ENCODE results near the gene CORO2A. TPM values are rescaled to one million over a fixed set of nuclear protein-coding genes. Genes with fewer than 3 reads are reported as not detected.
"Not testable (repeated sequence)": the region's sequence is repeated elsewhere in the genome, so short reads cannot be mapped to it uniquely, and the experiment has no call there.

Gene CORO2A
- total and polyA plus RNA-seq, 2 donors (not counting 3 experiments of a cell fraction or from before 2014, with no cell fraction given): 0.35 to 0.53 TPM

- Histone ChIP-seq H3K36me3 (ENCODE audit: control insufficient read depth in 2 of 2, extremely low read depth in 1 of 2, insufficient read depth in 2 of 2, low read length in 2 of 2) (no peaks in the 10 kb centered on the region), H3K9me1 (replicated peaks; ENCODE audit: control insufficient read depth, extremely low read depth, insufficient read depth, low read length) (no peaks in the 10 kb centered on the region), H3K4me2 (ENCODE audit: insufficient read depth, low read length) (no peak overlapping the region), H3K27me3 (ENCODE audit: control insufficient read depth in 2 of 2, insufficient read depth in 2 of 2, low read length in 2 of 2) (no peaks in the 10 kb centered on the region), H2AFZ (ENCODE audit: low read depth, low read length) (no peak overlapping the region), H3K4me1 (ENCODE audit: control insufficient read depth, extremely low read depth, insufficient read depth, low read length) (peaks cover 3% of the 10 kb centered on the region), H3K4me3 (replicated peaks in 1 of 3; ENCODE audit: insufficient read depth in 1 of 3, low read depth in 1 of 3, low read length in 3 of 3) (no peak overlapping the region), H4K20me1 (replicated peaks; ENCODE audit: control insufficient read depth, extremely low read depth, insufficient read depth, low read length) (no peaks in the 10 kb centered on the region), H3K9ac (replicated peaks; ENCODE audit: extremely low read depth, insufficient read depth, low read length) (no peak overlapping the region), H3K27ac (ENCODE audit: insufficient read depth, low read depth, low read length) (no peak overlapping the region), H3K79me2 (ENCODE audit: control insufficient read depth, insufficient read depth, low read length) (no peaks in the 10 kb centered on the region), H3K9me3 (replicated peaks; ENCODE audit: control insufficient read depth, insufficient read depth, low read length) (no peaks in the 10 kb centered on the region)
- no peak for TF ChIP-seq MYC (IDR thresholded peaks at IDR 0.05; ENCODE audit: low read depth, low read length)
- no peak for TF ChIP-seq EZH2 (IDR thresholded peaks at IDR 0.05; ENCODE audit: borderline replicate concordance, low read depth, low read length, severe bottlenecking)
- ChIA-PET POLR2A (no interaction called here), CTCF (interaction anchor here (1.2 to 2.0 kb wide), 2 partner anchors 18 to 22 kb away, joined by 3 to 6 read pairs; no protein-coding TSS in a partner anchor)
- no TSS peak for BruUV-seq (replicated peaks)
- dilution Hi-C loops (cut with MboI; ENCODE audit: extremely low pct_ligation_motif_present, low sequenced_read_pairs): no loop called here
- DNase-seq (ENCODE audit: low read depth, low spot score): no peak
- FAIRE-seq: no peak
- intact Hi-C loops (cut with micrococcal nuclease): no loop called here
Measured at GRCh38 chr9:98091735-98092612, 100.5 kb downstream of the CORO2A start.

- intact Hi-C loops (cut with micrococcal nuclease); H4K20me1 ChIP-seq (replicated peaks; ENCODE audit: control insufficient read depth, extremely low read depth, insufficient read depth, low read length); H3K9me3 ChIP-seq (replicated peaks; ENCODE audit: control insufficient read depth, insufficient read depth, low read length); DNase-seq (ENCODE audit: low read depth, low spot score); H3K9me1 ChIP-seq (replicated peaks; ENCODE audit: control insufficient read depth, extremely low read depth, insufficient read depth, low read length); H3K9ac ChIP-seq (replicated peaks; ENCODE audit: extremely low read depth, insufficient read depth, low read length); dilution Hi-C loops (cut with MboI; ENCODE audit: extremely low pct_ligation_motif_present, low sequenced_read_pairs); H3K4me2 ChIP-seq (ENCODE audit: insufficient read depth, low read length); H3K27ac ChIP-seq (ENCODE audit: insufficient read depth, low read depth, low read length); BruUV-seq (replicated peaks); FAIRE-seq; POLR2A ChIA-PET; H3K36me3 ChIP-seq (ENCODE audit: control insufficient read depth in 2 of 2, extremely low read depth in 1 of 2, insufficient read depth in 2 of 2, low read length in 2 of 2); H3K4me1 ChIP-seq (ENCODE audit: control insufficient read depth, extremely low read depth, insufficient read depth, low read length); H3K4me3 ChIP-seq (replicated peaks in 1 of 3; ENCODE audit: insufficient read depth in 1 of 3, low read depth in 1 of 3, low read length in 3 of 3); H2AFZ ChIP-seq (ENCODE audit: low read depth, low read length); H3K27me3 ChIP-seq (ENCODE audit: control insufficient read depth in 2 of 2, insufficient read depth in 2 of 2, low read length in 2 of 2); H3K79me2 ChIP-seq (ENCODE audit: control insufficient read depth, insufficient read depth, low read length): not testable (repeated sequence)
- CTCF ChIA-PET: interaction anchor here (0.7 to 1.7 kb wide), 3 partner anchors 25 to 173 kb away, joined by 3 to 4 read pairs (median 3); partner anchors contain the start of gene ANP32B
Measured at GRCh38 chr9:98090674-98091073, 101.8 kb downstream of the CORO2A start.
